ENCODE results near the gene C1orf94. TPM values are rescaled to one million over a fixed set of nuclear protein-coding genes. Genes with fewer than 3 reads are reported as not detected.

Gene C1orf94, protein sequence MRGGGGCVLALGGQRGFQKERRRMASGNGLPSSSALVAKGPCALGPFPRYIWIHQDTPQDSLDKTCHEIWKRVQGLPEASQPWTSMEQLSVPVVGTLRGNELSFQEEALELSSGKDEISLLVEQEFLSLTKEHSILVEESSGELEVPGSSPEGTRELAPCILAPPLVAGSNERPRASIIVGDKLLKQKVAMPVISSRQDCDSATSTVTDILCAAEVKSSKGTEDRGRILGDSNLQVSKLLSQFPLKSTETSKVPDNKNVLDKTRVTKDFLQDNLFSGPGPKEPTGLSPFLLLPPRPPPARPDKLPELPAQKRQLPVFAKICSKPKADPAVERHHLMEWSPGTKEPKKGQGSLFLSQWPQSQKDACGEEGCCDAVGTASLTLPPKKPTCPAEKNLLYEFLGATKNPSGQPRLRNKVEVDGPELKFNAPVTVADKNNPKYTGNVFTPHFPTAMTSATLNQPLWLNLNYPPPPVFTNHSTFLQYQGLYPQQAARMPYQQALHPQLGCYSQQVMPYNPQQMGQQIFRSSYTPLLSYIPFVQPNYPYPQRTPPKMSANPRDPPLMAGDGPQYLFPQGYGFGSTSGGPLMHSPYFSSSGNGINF
- total RNA-seq: under 0.01 and 0.06 TPM in 2 replicates

DNA sequence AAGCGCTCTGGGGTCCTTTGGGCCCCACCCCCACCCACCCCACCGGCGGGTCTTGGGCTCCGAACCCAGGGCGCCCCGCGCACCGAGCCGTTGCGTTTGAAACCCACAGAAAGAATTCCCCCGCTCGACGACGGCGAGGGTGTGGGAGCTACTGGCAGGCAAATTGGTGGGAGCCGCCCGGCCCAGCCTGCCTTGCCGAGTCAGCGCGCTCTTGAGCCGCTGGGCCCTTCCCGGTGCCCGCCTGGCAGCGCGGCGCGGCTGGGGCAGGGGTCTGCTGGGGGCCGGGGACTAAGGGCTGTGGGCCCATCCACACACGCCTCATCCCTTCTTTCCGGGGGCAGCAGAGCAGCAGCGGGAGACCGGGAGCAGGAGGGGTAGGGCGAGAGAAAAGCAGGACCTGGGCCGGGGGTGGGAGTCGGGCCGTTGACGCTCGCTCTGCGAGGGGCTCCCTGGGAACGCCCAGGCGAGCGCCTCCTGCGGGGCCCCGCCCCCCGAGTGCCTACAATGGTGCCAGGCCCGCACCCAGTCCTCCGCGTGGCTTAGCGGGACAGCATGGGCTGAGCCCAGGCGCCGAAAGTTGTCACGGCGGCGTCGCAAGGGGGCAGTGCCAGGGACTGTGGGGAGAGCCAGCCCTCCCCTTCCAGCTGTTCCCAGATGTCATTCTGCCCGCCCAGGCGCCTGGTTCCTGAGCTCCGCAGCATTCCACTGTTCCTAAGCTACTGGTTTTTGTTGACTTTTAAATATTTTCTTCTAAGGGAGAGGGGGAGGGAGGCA is at the start of gene C1orf94:
Gene C1orf94, plus strand, starts transcription at position 78 of the 774 bp plus-strand sequence. CDS start 883 bp downstream, outside the sequence.

DNA sequence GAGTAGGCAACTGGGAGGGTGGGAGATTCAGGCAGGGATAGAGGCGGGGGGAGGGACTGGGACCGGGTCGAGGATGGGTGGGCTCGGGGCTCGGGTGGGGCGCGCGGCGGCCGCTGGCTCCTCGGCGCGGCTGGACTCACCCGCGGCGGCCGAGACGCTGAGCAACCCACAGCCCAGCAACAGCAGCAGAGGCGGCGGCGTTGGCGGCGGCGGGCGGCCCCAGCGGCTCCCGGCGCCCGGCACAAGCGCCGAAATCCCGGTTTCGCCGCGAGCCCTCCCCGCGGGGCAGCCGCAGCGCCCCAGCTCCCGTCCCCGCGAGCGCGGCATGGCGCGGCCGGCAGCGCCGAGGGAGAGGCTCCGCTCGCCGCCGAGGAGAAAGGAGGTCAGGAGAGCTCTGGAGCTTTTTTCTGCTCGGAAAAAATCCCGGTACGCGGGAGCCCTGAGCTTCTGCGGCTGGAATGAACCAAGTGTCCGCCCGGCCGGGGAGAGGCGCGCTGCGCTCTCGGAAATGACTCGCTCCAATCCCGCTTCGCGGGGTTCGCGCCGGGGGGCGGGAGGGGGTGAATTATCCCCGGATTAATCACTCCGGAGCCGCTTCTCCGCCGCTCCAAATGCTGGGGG is 11.8 kb upstream of the C1orf94 start, which contains the start of gene CSMD2:
Gene CSMD2, minus strand, starts transcription at position 460 of the 621 bp plus-strand sequence. Its CDS starts 133 bp downstream, at position 327.

Other genes with a start within 250 kb of the C1orf94 start
- gene CSMD2, start 11.7 kb upstream of the C1orf94 start, total RNA-seq: 4.0 and 8.8 TPM in 2 replicates